ENCODE measurements around the gene ALOX5.

ALOX5 gene

DNA sequence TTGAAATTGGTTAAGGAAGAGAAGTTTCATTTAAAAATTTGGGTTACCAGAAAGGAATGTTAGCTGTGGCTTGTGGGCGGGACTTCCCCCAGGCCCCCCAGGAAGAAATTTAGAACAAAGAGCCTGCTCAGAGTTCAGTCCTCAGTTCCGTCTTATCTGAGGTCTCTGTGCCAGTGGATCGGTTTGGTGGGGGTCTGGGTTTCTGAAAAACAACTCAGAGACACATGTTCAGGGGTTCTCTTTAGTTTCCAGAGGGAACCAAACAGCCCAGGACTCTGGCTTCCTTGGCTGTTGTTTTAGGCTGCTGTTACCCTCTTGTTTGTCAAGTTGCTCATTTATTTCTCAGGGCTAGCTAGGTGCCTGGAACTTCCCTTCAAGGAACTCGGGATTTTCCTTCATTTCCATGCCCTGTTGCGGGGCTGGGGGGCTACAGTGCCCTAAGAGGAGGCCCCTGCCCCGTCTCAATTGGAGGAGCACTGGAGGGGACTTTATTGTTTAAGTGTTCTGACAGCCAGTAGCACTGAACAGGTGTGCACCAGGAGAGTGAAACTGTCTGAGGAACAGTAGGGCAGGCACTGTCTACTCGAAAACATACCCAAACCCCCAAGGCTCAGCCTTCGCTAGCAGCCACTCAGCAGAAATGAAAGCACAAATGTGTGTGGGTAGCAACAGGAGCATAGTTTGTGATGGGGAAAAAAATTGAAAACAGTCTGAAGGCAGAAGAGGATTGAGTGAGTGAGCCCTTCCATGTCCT is 59.9 kb downstream of the ALOX5 start:
- no peak overlapping the region for H3K27ac ChIP-seq
- TF ChIP-seq, protein P1, sequence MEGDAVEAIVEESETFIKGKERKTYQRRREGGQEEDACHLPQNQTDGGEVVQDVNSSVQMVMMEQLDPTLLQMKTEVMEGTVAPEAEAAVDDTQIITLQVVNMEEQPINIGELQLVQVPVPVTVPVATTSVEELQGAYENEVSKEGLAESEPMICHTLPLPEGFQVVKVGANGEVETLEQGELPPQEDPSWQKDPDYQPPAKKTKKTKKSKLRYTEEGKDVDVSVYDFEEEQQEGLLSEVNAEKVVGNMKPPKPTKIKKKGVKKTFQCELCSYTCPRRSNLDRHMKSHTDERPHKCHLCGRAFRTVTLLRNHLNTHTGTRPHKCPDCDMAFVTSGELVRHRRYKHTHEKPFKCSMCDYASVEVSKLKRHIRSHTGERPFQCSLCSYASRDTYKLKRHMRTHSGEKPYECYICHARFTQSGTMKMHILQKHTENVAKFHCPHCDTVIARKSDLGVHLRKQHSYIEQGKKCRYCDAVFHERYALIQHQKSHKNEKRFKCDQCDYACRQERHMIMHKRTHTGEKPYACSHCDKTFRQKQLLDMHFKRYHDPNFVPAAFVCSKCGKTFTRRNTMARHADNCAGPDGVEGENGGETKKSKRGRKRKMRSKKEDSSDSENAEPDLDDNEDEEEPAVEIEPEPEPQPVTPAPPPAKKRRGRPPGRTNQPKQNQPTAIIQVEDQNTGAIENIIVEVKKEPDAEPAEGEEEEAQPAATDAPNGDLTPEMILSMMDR (conservative IDR thresholded peaks at IDR 0.05): no peak

DNA sequence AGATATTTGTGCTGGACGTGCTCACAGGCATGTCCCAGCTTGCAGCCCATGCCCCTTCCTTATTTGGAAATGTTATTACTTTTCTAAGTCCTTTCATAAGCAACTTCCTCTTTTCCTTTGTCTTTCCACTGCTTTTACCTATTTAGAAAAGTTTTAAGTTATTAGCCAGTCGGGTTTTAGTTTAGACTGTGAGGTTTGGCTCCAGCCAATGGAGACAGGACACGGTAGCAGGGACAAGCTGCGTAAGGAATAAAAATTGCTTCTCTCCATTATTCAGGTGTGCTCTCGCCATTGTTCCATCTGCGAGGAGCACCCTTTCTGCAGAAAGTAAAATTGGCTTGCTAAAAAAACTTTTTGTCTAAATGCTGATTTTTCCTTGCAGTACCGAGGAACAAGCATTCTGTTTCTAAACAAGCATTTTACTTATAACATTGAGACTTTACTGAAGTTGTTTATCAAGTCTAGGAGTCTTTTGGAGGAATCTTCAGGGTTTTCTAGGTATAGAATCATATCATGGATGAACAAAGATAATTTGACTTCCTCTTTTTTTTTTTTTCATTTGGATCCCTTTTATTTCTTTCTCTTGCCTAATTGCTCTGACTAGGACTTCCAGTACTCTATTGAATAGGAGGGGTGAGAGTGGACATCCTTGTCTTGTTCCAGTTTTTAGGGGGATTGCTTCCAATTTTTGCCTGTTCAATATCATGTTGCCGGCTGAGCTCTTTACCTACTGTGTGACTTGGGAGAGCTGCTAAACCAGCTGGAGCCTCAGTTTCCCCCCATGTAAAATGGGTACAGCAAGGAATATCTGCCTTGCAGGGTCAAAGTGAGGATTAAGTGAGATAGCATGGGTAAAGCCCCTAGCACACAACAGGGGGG is 63.8 kb downstream of the ALOX5 start:
- no peak overlapping the region for H3K27ac ChIP-seq
- TF ChIP-seq, protein P1 (conservative IDR thresholded peaks at IDR 0.05): no peak

DNA sequence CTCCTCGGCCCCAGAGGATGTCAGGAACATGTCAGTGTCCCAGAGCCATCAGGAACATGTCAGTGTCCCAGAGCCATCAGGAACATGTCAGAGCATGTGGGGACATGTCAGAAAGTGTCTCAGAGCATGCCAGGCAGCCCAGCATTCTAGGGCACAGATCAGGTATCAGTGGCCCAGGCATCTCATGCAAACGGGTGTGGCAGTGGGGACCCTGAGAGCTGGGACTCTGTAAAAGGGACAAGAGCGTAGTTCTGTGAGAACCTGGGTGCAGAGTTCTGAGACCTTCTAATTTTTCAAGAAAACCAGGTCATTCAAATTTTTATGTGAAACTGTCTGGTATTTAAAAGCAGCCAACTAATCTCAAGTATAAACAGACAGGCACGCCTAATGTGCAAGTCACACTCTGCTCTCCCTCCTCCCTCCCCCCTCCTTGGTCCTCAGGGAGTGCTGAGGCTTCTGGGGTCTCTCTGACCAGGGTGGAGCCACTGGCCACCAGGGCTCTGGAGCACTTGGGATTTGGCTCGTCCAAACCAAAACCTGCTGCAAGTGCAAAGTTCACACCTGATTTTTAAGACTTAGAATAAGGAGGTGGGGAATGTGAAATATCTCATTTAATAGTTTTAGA is 64.6 kb downstream of the ALOX5 start:
- H3K27ac ChIP-seq: no peak overlapping the region
- TF ChIP-seq, protein P1 (conservative IDR thresholded peaks at IDR 0.05): no peak

DNA sequence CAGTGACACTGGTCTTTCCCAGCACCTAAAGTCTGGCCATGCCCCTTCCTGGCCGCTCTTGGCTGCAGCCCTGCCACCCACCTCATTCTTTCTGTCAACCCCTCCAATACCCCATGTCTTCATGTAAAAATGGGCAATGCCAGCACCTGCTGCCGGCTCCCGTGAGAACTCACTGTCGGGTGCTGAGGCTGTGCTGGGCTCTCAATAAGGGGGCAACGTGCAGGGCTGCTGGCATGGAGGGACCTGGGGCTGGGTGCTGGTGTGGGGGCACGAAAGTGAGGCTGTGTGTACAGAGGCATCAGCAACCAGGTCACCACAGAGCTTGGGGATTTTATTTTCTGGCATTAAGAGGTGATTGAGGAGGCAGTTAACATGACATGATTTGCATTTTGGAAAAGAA is 65.3 kb downstream of the ALOX5 start:
- TF ChIP-seq, protein P1 (conservative IDR thresholded peaks at IDR 0.05): no peak
- H3K27ac ChIP-seq: no peak overlapping the region

DNA sequence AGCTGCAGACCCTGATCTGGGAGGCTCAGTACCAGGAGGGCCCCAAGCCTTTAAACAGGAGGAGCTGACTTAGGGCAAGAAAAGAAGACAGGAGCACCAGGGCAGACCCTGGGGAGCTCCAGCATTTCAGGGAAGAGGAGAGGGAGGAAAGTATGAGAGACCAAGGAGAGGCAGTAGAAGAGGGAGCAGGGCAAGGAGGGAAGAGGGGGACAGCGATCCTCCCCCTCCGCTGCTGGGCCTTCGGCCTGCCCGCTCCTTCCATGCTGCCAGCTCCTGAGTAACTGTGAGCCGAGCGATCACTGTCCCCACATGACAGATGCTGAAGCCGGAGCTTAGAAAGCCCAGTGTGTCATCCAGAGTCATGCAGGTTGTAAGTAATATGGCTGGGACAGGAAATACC is 65.9 kb downstream of the ALOX5 start:
- TF ChIP-seq, protein P1 (conservative IDR thresholded peaks at IDR 0.05): no peak
- no peak overlapping the region for H3K27ac ChIP-seq

DNA sequence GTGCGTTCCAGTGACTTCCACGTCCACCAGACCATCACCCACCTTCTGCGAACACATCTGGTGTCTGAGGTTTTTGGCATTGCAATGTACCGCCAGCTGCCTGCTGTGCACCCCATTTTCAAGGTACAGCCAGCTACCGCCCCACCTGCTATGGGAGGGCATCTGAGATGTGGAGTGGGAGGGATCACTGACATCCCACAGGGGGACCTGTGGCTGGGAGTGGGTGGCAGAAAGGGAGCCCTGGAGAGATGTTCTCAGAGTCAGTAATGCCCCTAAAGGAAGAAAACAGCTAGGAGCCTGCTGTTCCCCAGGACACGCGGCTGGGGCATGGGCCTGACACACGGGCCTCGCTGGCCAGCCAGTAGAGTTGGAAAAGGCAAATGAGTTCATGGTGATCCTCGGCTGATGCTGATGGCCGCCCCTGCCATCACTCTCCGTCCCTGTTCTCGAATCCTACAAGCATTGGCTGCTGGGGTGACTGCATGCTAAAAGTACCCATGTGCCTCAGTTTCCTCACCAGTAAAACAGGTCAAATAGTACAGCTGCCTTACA is 66.6 kb downstream of the ALOX5 start:
- TF ChIP-seq, protein P1 (conservative IDR thresholded peaks at IDR 0.05): no peak
- no peak overlapping the region for H3K27ac ChIP-seq

Data from VCaP (cell line).